NCI-H1694 treated with DMSO at 0.1 percent for 48 hours (cell line): Measurements from ENCODE around the gene SLC5A1.

Source experiments
- DNase-seq: peaks from one replicate; lab custom pipeline; 2025; lab: John Stamatoyannopoulos, UW

SLC5A1 gene

GRCh38 chr22:32050678-32051515 is 7.8 kb downstream of the SLC5A1 start:
- DNase-seq, result peak; percentile 8

GRCh38 chr22:32052244-32052643 is 9.2 kb downstream of the SLC5A1 start:
- DNase-seq, result no peak

GRCh38 chr22:32052936-32053791 is 10.1 kb downstream of the SLC5A1 start:
- peak; percentile 85 for DNase-seq

- DNase-seq, result no peak
These were observed 12.0 kb downstream of the SLC5A1 start for GRCh38 chr22:32055069-32055468.

GRCh38 chr22:32058656-32059260 is 15.7 kb downstream of the SLC5A1 start:
- no peak for DNase-seq

- no peak for DNase-seq
These were observed 16.4 kb downstream of the SLC5A1 start for GRCh38 chr22:32059426-32059825.

GRCh38 chr22:32063701-32064100 is 20.6 kb downstream of the SLC5A1 start:
- no peak for DNase-seq

- no peak for DNase-seq
These were observed 23.8 kb downstream of the SLC5A1 start for GRCh38 chr22:32066820-32067219.

GRCh38 chr22:32067613-32068012 is 24.6 kb downstream of the SLC5A1 start:
- no peak for DNase-seq

- DNase-seq, result no peak
These were observed 26.7 kb downstream of the SLC5A1 start for GRCh38 chr22:32069579-32070372.

- DNase-seq, result no peak
These were observed 30.2 kb downstream of the SLC5A1 start for GRCh38 chr22:32073262-32073661.

GRCh38 chr22:32073823-32074380 is 30.8 kb downstream of the SLC5A1 start:
- no peak for DNase-seq

- DNase-seq, result no peak
These were observed 33.1 kb downstream of the SLC5A1 start for GRCh38 chr22:32075997-32076760.

- DNase-seq, result no peak
These were observed 33.7 kb downstream of the SLC5A1 start for GRCh38 chr22:32076761-32077084.

GRCh38 chr22:32077151-32077550 is 34.1 kb downstream of the SLC5A1 start:
- DNase-seq, result no peak

GRCh38 chr22:32079130-32080089 is 36.3 kb downstream of the SLC5A1 start:
- no peak for DNase-seq

GRCh38 chr22:32080904-32081303 is 37.8 kb downstream of the SLC5A1 start:
- DNase-seq, result peak; percentile 64

GRCh38 chr22:32082331-32082730 is 39.3 kb downstream of the SLC5A1 start:
- no peak for DNase-seq

GRCh38 chr22:32083000-32083399 is 39.9 kb downstream of the SLC5A1 start:
- DNase-seq, result no peak

- no peak for DNase-seq
These were observed 40.8 kb downstream of the SLC5A1 start for GRCh38 chr22:32083814-32084213.
